GM23338 (cell line): ENCODE measurements around the gene CTU2. TPM values are rescaled to one million over a fixed set of nuclear protein-coding genes. Genes with fewer than 3 reads are reported as not detected.

Experiments used
- ATAC-seq: fragments of 200-7000 bp; cut with Tn5 transposase; 3 replicates; pipeline ENCODE4 v1.9.1; 2020
- DNase-seq: peaks from one replicate; pipeline ENCODE4 v3.0.0-alpha.2; 2015; ENCODE audit warnings: low spot score
- H2AFZ ChIP-seq: fragments of 200-600 bp; sonication (generic); 2 replicates; pipeline ENCODE4 v1.8.0; 2016; ENCODE audit warnings: antibody characterized with exemption, mild to moderate bottlenecking, moderate library complexity
- H3F3A ChIP-seq: fragments of 200-600 bp; sonication (generic); replicated peaks from 2 replicates; pipeline ENCODE4 v1.8.0; 2017; ENCODE audit warnings: antibody characterized with exemption, mixed run types, low read depth
- H3K27ac ChIP-seq: fragments of 200-600 bp; sonication (generic); 2 replicates; pipeline ENCODE4 v1.6.1; 2016; ENCODE audit warnings: low read depth
- H3K27me3 ChIP-seq: fragments of 200-600 bp; sonication (generic); 2 replicates; pipeline ENCODE4 v1.8.0; 2016; ENCODE audit warnings: mild to moderate bottlenecking, mixed run types, moderate library complexity; ENCODE audit not compliant: insufficient read depth
- H3K36me3 ChIP-seq: fragments of 200-600 bp; sonication (generic); 2 replicates; pipeline ENCODE4 v1.8.0; 2016; ENCODE audit warnings: mild to moderate bottlenecking; ENCODE audit not compliant: insufficient read depth
- H3K4me1 ChIP-seq: fragments of 200-600 bp; sonication (generic); 2 replicates; pipeline ENCODE4 v1.8.0; 2016; ENCODE audit warnings: mild to moderate bottlenecking, moderate library complexity; ENCODE audit not compliant: insufficient read depth
- H3K4me2 ChIP-seq: fragments of 200-600 bp; sonication (generic); 2 replicates; pipeline ENCODE4 v1.7.1; 2017; ENCODE audit warnings: mixed run types
- H3K4me3 ChIP-seq: fragments of 200-600 bp; sonication (generic); 2 replicates; pipeline ENCODE4 v1.6.1; 2016; ENCODE audit warnings: mixed run types
- H3K79me2 ChIP-seq: fragments of 200-600 bp; sonication (generic); replicated peaks from 2 replicates; pipeline ENCODE4 v1.8.0; 2017; ENCODE audit warnings: mild to moderate bottlenecking; ENCODE audit not compliant: insufficient read depth
- H3K9me2 ChIP-seq: fragments of 200-600 bp; sonication (generic); 2 replicates; pipeline ENCODE4 v1.8.0; 2017; ENCODE audit not compliant: insufficient read depth
- H4K20me1 ChIP-seq: fragments of 200-600 bp; sonication (generic); replicated peaks from 2 replicates; pipeline ENCODE4 v1.8.0; 2017; ENCODE audit warnings: mild to moderate bottlenecking; ENCODE audit not compliant: insufficient read depth
- H3K27ac Mint-ChIP-seq: 2 replicates; pipeline ENCODE4 v1.8.0; 2020; ENCODE audit warnings: inconsistent platforms, mild to moderate bottlenecking, moderate library complexity, mixed read lengths
- H3K27me3 Mint-ChIP-seq: 3 replicates; pipeline ENCODE4 v1.8.0; 2022; ENCODE audit warnings: low read depth, mild to moderate bottlenecking, moderate library complexity, mixed read lengths, inconsistent platforms; ENCODE audit not compliant: insufficient read depth, poor library complexity
- H3K36me3 Mint-ChIP-seq: 3 replicates; pipeline ENCODE4 v1.8.0; 2021; ENCODE audit warnings: low read depth, mild to moderate bottlenecking, inconsistent platforms, moderate library complexity, mixed read lengths
- H3K4me1 Mint-ChIP-seq: 3 replicates; pipeline ENCODE4 v1.8.0; 2020; ENCODE audit warnings: mild to moderate bottlenecking, inconsistent platforms, mixed read lengths
- H3K4me3 Mint-ChIP-seq: 3 replicates; pipeline ENCODE4 v1.8.0; 2021; ENCODE audit warnings: moderate library complexity, mild to moderate bottlenecking, inconsistent platforms, mixed read lengths
- H3K9me3 Mint-ChIP-seq: 3 replicates; pipeline ENCODE4 v1.8.0; 2020; ENCODE audit warnings: moderate library complexity, mild to moderate bottlenecking, inconsistent platforms, mixed read lengths
- CREB1 ChIP-seq: fragments of 250-450 bp; sonication (Bioruptor Pico); IDR thresholded peaks from 2 replicates; pipeline ENCODE4 v1.5.0; 2020; ENCODE audit warnings: low read depth, mild to moderate bottlenecking, moderate library complexity
- CTCF ChIP-seq, 2 experiments: fragments of 200-600 bp in 1 of 2; sonication (generic) in 1 of 2; conservative IDR thresholded peaks; 2 replicates each; pipeline versions ENCODE4 v1.5.1 to v1.6.1; 2016 to 2017; ENCODE audit warnings: antibody characterized with exemption in 2 of 2, low read depth in 2 of 2, mild to moderate bottlenecking in 2 of 2, moderate library complexity in 1 of 2
- ETS1 ChIP-seq: IDR thresholded peaks from 2 replicates; pipeline ENCODE4 v1.6.1; 2016; ENCODE audit warnings: antibody characterized with exemption
- EZH2 ChIP-seq: fragments of 200-600 bp; sonication (generic); IDR thresholded peaks from one replicate; pipeline ENCODE4 v1.8.0; 2017; ENCODE audit warnings: antibody characterized with exemption, mild to moderate bottlenecking, low read depth; ENCODE audit not compliant: unreplicated experiment
- EZH2phosphoT487 ChIP-seq: fragments of 200-600 bp; sonication (generic); IDR thresholded peaks from one replicate; pipeline ENCODE4 v1.8.1; 2018; ENCODE audit warnings: antibody characterized with exemption; ENCODE audit not compliant: unreplicated experiment
- JUNB ChIP-seq: IDR thresholded peaks from one replicate; pipeline ENCODE4 v1.6.1; 2016; ENCODE audit warnings: antibody characterized with exemption; ENCODE audit not compliant: unreplicated experiment
- REST ChIP-seq: IDR thresholded peaks from one replicate; pipeline ENCODE4 v1.6.1; 2018; ENCODE audit warnings: antibody characterized with exemption; ENCODE audit not compliant: unreplicated experiment
- STAT1 ChIP-seq: IDR thresholded peaks from one replicate; pipeline ENCODE4 v1.6.1; 2016; ENCODE audit warnings: antibody characterized with exemption; ENCODE audit not compliant: unreplicated experiment
- ZNF114 ChIP-seq: fragments of 250-450 bp; sonication (Bioruptor Pico); IDR thresholded peaks from 2 replicates; pipeline ENCODE4 v1.5.0; 2020; ENCODE audit warnings: mild to moderate bottlenecking, moderate library complexity
- ZNF331 ChIP-seq: fragments of 250-450 bp; sonication (Bioruptor Pico); IDR thresholded peaks from 2 replicates; pipeline ENCODE4 v1.5.0; 2020; ENCODE audit warnings: low read depth, mild to moderate bottlenecking, moderate library complexity
- polyA plus RNA-seq: library from polyadenylated mRNA; unstranded; fragments of >200 nt; fragmentation: Nextera tagmentation; extraction: Ambion mirVana; gene quantifications from 2 replicates; pipeline ENCODE4 v1.2.1, GENCODE V29; 2016
- total RNA-seq: library from RNA; depleted of rRNA; stranded (reverse); fragments of >200 nt; shearing (Covaris generic); gene quantifications from 2 replicates; pipeline ENCODE4 v1.2.3, GENCODE V29; 2014

The CTU2 gene
- total and polyA plus RNA-seq, 2 experiments from 2014 or later: 22.3 to 25.7 TPM

- TF ChIP-seq CTCF (conservative IDR thresholded peaks at IDR 0.05; ENCODE audit: low read depth in 2 of 2) (no peak), REST (no peak)
Observed at GRCh38 chr16:88711750-88712340, 5.5 kb downstream of the CTU2 start (continued).

- no peak overlapping the region for H3K4me2 ChIP-seq
- peaks cover 9% of the 10 kb centered on the region for H3K4me1 Mint-ChIP-seq
- no peak overlapping the region for H3K27ac ChIP-seq
- peaks cover 15% of the 10 kb centered on the region for H3K79me2 ChIP-seq
- DNase-seq (no peak), ATAC-seq (no peak)
- H3K4me3 Mint-ChIP-seq: no peak overlapping the region
- no peak overlapping the region for H3K4me3 ChIP-seq
- H3K9me3 Mint-ChIP-seq: no peaks in the 10 kb centered on the region
- peaks cover 16% of the 10 kb centered on the region for H3K36me3 Mint-ChIP-seq
- H4K20me1 ChIP-seq: no peaks in the 10 kb centered on the region; the same call in 1 of the 2 replicates
- no peaks in the 10 kb centered on the region for H3K27me3 ChIP-seq
- H3K27ac Mint-ChIP-seq: peak overlapping the region; percentile 89
- H2AFZ ChIP-seq: no peak overlapping the region
- no peaks in the 10 kb centered on the region for H3K36me3 ChIP-seq
- H3F3A ChIP-seq: no peaks in the 10 kb centered on the region
- no peaks in the 10 kb centered on the region for H3K9me2 ChIP-seq
- peaks cover 14% of the 10 kb centered on the region for H3K27me3 Mint-ChIP-seq
- no peaks in the 10 kb centered on the region for H3K4me1 ChIP-seq
- no peak for TF ChIP-seq REST
- no peak for TF ChIP-seq EZH2
- TF ChIP-seq STAT1: no peak
- TF ChIP-seq ETS1: no peak
- no peak for TF ChIP-seq CREB1
- TF ChIP-seq JUNB: no peak
- no peak for TF ChIP-seq ZNF114 (CRISPR knock-in tag)
- no peak for TF ChIP-seq ZNF331 (CRISPR knock-in tag)
- TF ChIP-seq EZH2phosphoT487: no peak
Observed at GRCh38 chr16:88712362-88712979, 6.2 kb downstream of the CTU2 start.
